T-cell (primary cell): ENCODE results near the gene EXTL1. TPM values are rescaled to one million over a fixed set of nuclear protein-coding genes. Genes with fewer than 3 reads are reported as not detected.
A peak's percentile ranks its signal among the peaks of the same experiment; 100 is the strongest.

Experiments used
- ATAC-seq, 4 experiments: fragments of 200-7000 bp in 3 of 4; fragments of 150-1000 bp in 1 of 4; cut with Tn5 transposase; replicated peaks in 1 of 4; 1 replicate in 3 of 4; 2 replicates in 1 of 4; pipeline ENCODE4 v1.10.0; 2021; ENCODE audit warnings: moderate library complexity in 3 of 4, mild to moderate bottlenecking in 2 of 4, moderate number of reproducible peaks in 1 of 4
- CTCF ChIA-PET, 2 donors: fragments of 300-600 bp; sonication (Branson Sonifier 250); formaldehyde crosslinking; loops; one replicate each; lab custom pipeline; 2022; ENCODE audit warnings: antibody characterized with exemption in 2 of 2; lab: Charles Lee
- POLR2A ChIA-PET, 2 donors: fragments of 300-600 bp; sonication (Branson Sonifier 250); formaldehyde crosslinking; loops; one replicate each; lab custom pipeline; 2022; ENCODE audit warnings: antibody characterized with exemption in 2 of 2; lab: Charles Lee
- DNase-seq, 35 experiments: peaks; one replicate each; pipeline versions ENCODE4 v3.0.0 to v3.0.0-alpha.2; 2013 to 2023
- H3K27ac ChIP-seq: one replicate; pipeline ENCODE4 v1.5.1; 2013; ENCODE audit warnings: low read length
- H3K27me3 ChIP-seq, 2 experiments: replicated peaks in 1 of 2; 1 replicate in 1 of 2; 2 replicates in 1 of 2; pipeline versions ENCODE4 v1.6.1 to v1.7.0; 2013; ENCODE audit warnings: low read length in 1 of 2, mixed read lengths in 1 of 2; ENCODE audit not compliant: control insufficient read depth in 2 of 2, insufficient read depth in 2 of 2; ENCODE audit errors: extremely low read depth in 1 of 2
- H3K36me3 ChIP-seq, 2 donors: 1 replicate in 1 of 2; 2 replicates in 1 of 2; pipeline versions ENCODE4 v1.6.1 to v1.7.0; 2013; ENCODE audit warnings: low read length in 1 of 2; ENCODE audit not compliant: control insufficient read depth in 2 of 2, insufficient read depth in 1 of 2; ENCODE audit errors: extremely low read depth in 1 of 2
- H3K4me1 ChIP-seq, 2 experiments: 1 replicate in 1 of 2; 2 replicates in 1 of 2; pipeline versions ENCODE4 v1.6.1 to v1.7.0; 2013; ENCODE audit warnings: low read length in 2 of 2, mixed read lengths in 1 of 2; ENCODE audit not compliant: insufficient read depth in 2 of 2, control insufficient read depth in 1 of 2; ENCODE audit errors: extremely low read depth in 1 of 2
- H3K4me3 ChIP-seq, 2 donors: 1 replicate in 1 of 2; 2 replicates in 1 of 2; pipeline versions ENCODE4 v1.5.1 to v1.7.0; 2013; ENCODE audit warnings: mild to moderate bottlenecking in 2 of 2, low read length in 1 of 2, moderate library complexity in 1 of 2; ENCODE audit not compliant: control insufficient read depth in 1 of 2; ENCODE audit errors: extremely low read depth in 1 of 2
- H3K9me3 ChIP-seq: 2 replicates; pipeline ENCODE4 v1.7.0; 2013
- H3K27ac Mint-ChIP-seq, 2 donors: one replicate each; pipeline ENCODE4 v1.8.0; 2020 to 2021; ENCODE audit warnings: mild to moderate bottlenecking in 2 of 2, mixed read lengths in 2 of 2
- H3K27me3 Mint-ChIP-seq, 2 donors: one replicate each; pipeline ENCODE4 v1.8.0; 2021 to 2022; ENCODE audit warnings: mixed read lengths in 2 of 2
- H3K36me3 Mint-ChIP-seq: one replicate; pipeline ENCODE4 v1.8.0; 2021; ENCODE audit warnings: mixed read lengths
- H3K4me1 Mint-ChIP-seq, 3 donors: one replicate each; pipeline ENCODE4 v1.8.0; 2020 to 2022; ENCODE audit warnings: mixed read lengths in 3 of 3, mild to moderate bottlenecking in 1 of 3
- H3K4me3 Mint-ChIP-seq, 3 donors: one replicate each; pipeline ENCODE4 v1.8.0; 2020 to 2022; ENCODE audit warnings: mild to moderate bottlenecking in 3 of 3, mixed read lengths in 3 of 3, moderate library complexity in 3 of 3
- H3K9me3 Mint-ChIP-seq, 3 donors: one replicate each; pipeline ENCODE4 v1.8.0; 2020 to 2022; ENCODE audit warnings: mixed read lengths in 3 of 3
- WGBS: methylation state at CpG from one replicate; pipeline ENCODE4 v1.1.5; 2013; ENCODE audit warnings: missing lambda C conversion rate; ENCODE audit not compliant: insufficient coverage; 5-methylcytosine and 5-hydroxymethylcytosine counted together
- total RNA-seq, 35 experiments: library from RNA in 6 of 35; stranded (reverse) in 6 of 35; fragments of 120-200 nt in 1 of 35; gene quantifications; one replicate each; pipeline versions ENCODE4 v1.2.1 to v1.2.4 and lab custom pipeline; 2013 to 2026

EXTL1 gene
- total RNA-seq, 5 donors from 2014 or later (not counting 1 experiment from before 2014, with no cell fraction given): 0.08 to 0.19 (median 0.12) TPM; not detected in 1

DNA sequence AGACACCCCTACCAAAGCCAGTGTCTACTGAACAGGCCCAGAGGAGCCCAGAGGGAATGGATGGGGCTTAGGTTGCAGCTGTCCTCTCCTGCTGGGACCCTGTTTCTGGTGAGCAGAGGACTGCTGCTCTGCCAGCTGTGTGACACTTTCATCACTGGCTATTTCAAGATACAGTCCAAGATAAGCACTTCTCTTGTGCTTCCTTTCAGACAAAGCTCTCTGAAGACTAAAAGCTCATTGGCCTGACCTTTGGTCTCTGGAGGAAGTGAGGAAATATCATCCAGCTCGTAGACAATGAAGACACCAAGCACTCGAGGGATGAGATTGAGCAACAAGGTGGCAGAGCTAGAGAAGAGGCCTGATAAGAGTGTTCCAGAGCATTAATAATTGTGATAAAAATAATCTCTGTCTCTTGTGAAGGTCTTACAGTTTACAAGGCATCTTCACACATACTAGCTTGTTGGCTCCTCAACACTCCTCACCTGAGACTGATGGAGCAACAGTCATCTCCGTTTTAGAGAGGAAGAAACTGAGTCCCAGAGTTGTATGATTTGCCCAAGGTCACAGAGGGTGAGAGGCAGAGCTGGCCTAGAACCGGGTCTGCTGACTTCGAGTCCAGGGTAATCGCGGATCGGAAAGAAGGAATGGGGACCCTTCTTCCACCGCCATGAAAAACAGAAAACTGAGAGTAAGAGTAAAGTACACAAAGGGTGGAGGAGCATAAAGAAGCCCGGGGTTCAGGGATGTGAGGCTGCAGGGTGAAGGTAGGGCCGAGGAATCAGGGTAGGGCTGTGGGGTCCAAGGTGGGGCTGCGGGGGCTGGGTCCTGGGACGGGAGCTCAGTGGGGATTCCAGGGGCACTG is 24.4 kb upstream of the EXTL1 start:
- peak overlapping the region; percentile 91 to 97 (median 94) for H3K4me3 Mint-ChIP-seq
- Histone ChIP-seq H3K9me3 (no peaks in the 10 kb centered on the region), H3K4me1 (peaks cover 15 to 39% of the 10 kb centered on the region in 2 experiments), H3K27me3 (no peaks in the 10 kb centered on the region), H3K4me3 (peak overlapping the region; percentile 63 to 66), H3K36me3 (no peaks in the 10 kb centered on the region), H3K27ac (peak overlapping the region; percentile 83)
- H3K27me3 Mint-ChIP-seq: no peaks in the 10 kb centered on the region
- WGBS: 5% methylated on average over 10 of the region's 13 CpGs
- ATAC-seq: peak; percentile 1 to 6 (median 3)
- H3K36me3 Mint-ChIP-seq: no peaks in the 10 kb centered on the region
- peaks cover 42 to 48% (median 43%) of the 10 kb centered on the region in 3 donors for H3K4me1 Mint-ChIP-seq
- H3K9me3 Mint-ChIP-seq: no peaks in the 10 kb centered on the region
- DNase-seq: peak in 7 of 35 experiments; percentile 5 to 39 (median 15)
- ChIA-PET POLR2A (interaction anchor here (0.6 to 1.7 kb wide), 12 partner anchors 10 to 1572 kb away, joined by 3 to 13 read pairs (median 3); partner anchors contain the start of gene STMN1 (in 1 of the 2)), CTCF (interaction anchor here (0.5 to 10.8 kb wide), 23 partner anchors 8 to 1493 kb away, joined by 3 to 311 read pairs (median 3); partner anchors contain the start of genes DHDDS (in 1 of the 2) and STMN1 (in 1 of the 2))
- H3K27ac Mint-ChIP-seq: peak overlapping the region; percentile 99

DNA sequence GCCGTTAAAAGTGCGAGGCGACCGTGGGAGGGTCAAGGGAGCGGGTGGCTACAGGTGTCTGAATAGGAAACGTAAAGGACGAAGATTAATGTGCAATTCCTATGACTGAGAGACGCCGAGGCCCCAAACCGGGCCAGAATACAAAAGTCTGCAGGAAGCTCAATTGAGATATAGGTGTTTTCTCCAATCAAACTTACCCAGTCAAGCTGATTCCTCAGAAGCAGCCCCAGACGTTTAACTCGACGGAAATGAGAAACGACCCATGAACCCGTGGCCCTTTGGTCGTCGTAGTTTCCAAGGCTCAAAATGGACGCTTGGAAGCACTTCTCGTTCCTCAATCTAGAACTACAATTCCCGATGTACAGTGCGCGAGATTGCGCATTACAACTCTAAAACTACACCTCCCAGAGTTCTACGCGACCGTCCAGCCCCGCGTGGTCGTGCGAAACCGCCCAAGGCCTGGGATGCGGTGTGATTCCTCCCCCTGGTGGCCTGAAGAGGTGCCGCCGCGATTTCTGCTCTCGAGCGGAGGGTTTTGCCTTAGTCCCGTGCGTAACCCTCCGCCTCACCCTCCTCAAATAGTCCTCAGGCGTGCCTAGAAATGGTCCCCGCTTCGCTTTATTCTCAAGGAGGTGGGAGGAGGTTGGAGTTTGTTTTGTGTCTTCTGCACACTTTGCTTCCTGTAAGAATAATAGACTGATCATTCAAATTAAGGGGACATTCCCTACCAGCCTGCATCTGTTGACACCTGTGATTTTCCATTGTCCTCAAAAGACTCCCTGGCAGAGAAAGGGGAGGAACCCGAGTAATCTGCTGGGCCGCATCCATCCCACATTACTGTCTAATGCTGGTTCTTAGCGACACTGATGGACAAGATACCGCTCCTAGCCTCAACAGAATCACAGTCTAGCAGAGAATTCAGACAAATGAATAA is 23.5 kb upstream of the EXTL1 start, which contains the start of gene PAFAH2:
Gene PAFAH2 (minus strand): TSS at position 236 of the 934 bp plus-strand sequence. CDS start 7,247 bp downstream, outside the sequence.
- H3K9me3 ChIP-seq: no peaks in the 10 kb centered on the region
- DNase-seq: peak; percentile 90 to 99 (median 96)
- peak within 1 kb of the TSS; percentile 83 for H3K27ac ChIP-seq
- CTCF ChIA-PET: interaction anchor here (0.5 to 10.8 kb wide), 25 partner anchors 9 to 1494 kb away, joined by 3 to 311 read pairs (median 4); partner anchors contain the start of genes DHDDS (in 1 of the 2) and STMN1 (in 1 of the 2)
- under 1% methylated on average over 30 of the region's 47 CpGs for WGBS
- H3K4me3 ChIP-seq: peak within 1 kb of the TSS; percentile 63 to 66
- Mint-ChIP-seq H3K27ac (peak within 1 kb of the TSS; percentile 99), H3K27me3 (no peaks in the 10 kb centered on the region), H3K4me1 (peaks cover 35 to 39% (median 37%) of the 10 kb centered on the region in 3 donors), H3K9me3 (no peaks in the 10 kb centered on the region), H3K4me3 (peak within 1 kb of the TSS; percentile 91 to 97 (median 94)), H3K36me3 (no peaks in the 10 kb centered on the region)
- H3K27me3 ChIP-seq: no peaks in the 10 kb centered on the region
- H3K4me1 ChIP-seq: peaks cover 10 to 31% of the 10 kb centered on the region in 2 experiments
- POLR2A ChIA-PET: interaction anchor here (0.6 to 1.7 kb wide), 12 partner anchors 11 to 1571 kb away, joined by 3 to 13 read pairs (median 3); partner anchors contain the start of gene STMN1 (in 1 of the 2)
- peak; percentile 96 to 98 (median 97) for ATAC-seq
- no peaks in the 10 kb centered on the region for H3K36me3 ChIP-seq

DNA sequence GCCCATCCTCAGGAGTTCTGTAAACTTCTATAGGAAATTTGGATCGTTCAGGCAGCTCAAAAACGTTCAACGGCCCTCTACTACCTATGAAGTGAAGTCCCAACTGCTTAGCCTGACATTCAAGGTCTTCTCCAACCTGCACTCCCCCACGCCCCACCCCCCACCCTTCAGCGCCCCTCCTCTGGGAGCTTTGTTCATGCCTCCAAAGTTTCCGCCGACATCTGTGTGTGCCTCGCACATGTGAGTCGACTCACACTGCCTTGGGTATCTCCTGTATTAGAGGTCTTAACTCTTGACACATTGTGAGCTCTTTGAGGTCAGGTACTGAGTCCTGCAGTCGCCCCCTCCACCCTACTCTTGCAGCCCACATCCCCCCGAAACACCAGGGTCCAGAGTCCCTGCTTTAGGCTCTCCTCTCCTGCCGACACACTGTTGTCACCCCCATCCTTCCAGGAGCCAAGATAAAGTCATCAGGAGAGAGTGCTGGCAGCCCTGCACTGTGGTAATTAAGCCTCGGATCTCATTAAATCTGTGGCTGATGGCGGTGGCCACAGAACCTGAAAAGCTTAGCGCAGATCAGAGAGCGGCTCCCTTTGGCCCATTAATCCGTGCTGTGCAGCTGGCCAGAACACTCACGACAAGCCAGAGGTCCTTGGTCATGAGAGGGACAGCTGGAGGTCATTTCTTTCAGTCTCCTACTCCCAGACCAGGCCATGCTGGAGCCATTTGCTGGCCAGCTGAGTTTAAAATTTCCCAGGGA is 22.4 kb upstream of the EXTL1 start:
- POLR2A ChIA-PET: interaction anchor here in 1 of 2 donors (0.7 kb wide), 1 partner anchor 154 kb away, joined by 10 read pairs; no protein-coding TSS in a partner anchor

DNA sequence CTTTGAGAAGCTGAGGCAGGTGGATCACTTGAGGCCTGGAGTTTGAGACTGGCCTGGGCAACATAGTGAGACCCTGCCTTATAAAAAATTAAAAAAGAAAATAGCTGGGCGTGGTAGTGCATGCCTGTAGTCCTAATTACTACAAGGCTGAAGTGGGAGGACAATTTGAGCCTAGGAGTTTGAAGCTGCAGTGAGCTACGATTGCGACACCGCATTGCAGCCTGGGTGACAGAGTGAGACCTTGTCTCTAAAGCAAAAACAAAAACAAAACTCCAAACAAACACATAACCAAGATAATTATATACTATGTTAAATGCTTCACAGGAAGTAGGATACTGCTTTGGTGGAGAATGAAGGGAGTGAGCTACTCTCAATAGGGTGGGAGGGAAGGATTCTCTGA is 18.3 kb upstream of the EXTL1 start:
- peaks cover 5 to 8% of the 10 kb centered on the region in 2 donors for H3K27me3 Mint-ChIP-seq
- no peak for ATAC-seq
- POLR2A ChIA-PET: no interaction called here
- Histone ChIP-seq H3K4me3 (no peak overlapping the region), H3K27me3 (peaks cover 0 to 11% of the 10 kb centered on the region in 2 experiments), H3K4me1 (peaks cover 3 to 7% of the 10 kb centered on the region in 2 experiments), H3K9me3 (no peaks in the 10 kb centered on the region), H3K27ac (no peak overlapping the region), H3K36me3 (no peaks in the 10 kb centered on the region)
- H3K4me3 Mint-ChIP-seq: no peak overlapping the region
- WGBS: 40% methylated on average over 1 of the region's 4 CpGs
- H3K4me1 Mint-ChIP-seq: peaks cover 3 to 4% (median 3%) of the 10 kb centered on the region in 3 donors
- CTCF ChIA-PET: interaction anchor here in 1 of 2 donors (10.8 kb wide), 1 partner anchor 102 kb away, joined by 311 read pairs; the partner anchor contains the start of gene STMN1
- no peaks in the 10 kb centered on the region for H3K9me3 Mint-ChIP-seq
- no peak for DNase-seq
- no peak overlapping the region for H3K27ac Mint-ChIP-seq
- no peaks in the 10 kb centered on the region for H3K36me3 Mint-ChIP-seq

More for the DNA sequence above, 22.4 kb upstream of the EXTL1 start:
- CTCF ChIA-PET: interaction anchor here (0.8 to 10.8 kb wide), 4 partner anchors 10 to 538 kb away, joined by 5 to 311 read pairs (median 28); partner anchors contain the start of gene STMN1 (in 1 of the 2)
- no peak overlapping the region for H3K4me3 ChIP-seq
- Mint-ChIP-seq H3K27me3 (peaks cover 0 to under 1% of the 10 kb centered on the region in 2 donors), H3K36me3 (no peaks in the 10 kb centered on the region), H3K4me3 (no peak overlapping the region), H3K4me1 (peaks cover 25 to 32% (median 28%) of the 10 kb centered on the region in 3 donors), H3K9me3 (no peaks in the 10 kb centered on the region), H3K27ac (peak overlapping the region in 1 of 2 donors; percentile 99)
- 79% methylated on average over 8 of the region's 18 CpGs for WGBS
- no peaks in the 10 kb centered on the region for H3K9me3 ChIP-seq
- no peak for DNase-seq
- no peaks in the 10 kb centered on the region for H3K36me3 ChIP-seq
- no peaks in the 10 kb centered on the region for H3K27me3 ChIP-seq
- peaks cover 10 to 20% of the 10 kb centered on the region in 2 experiments for H3K4me1 ChIP-seq
- no peak for ATAC-seq
- H3K27ac ChIP-seq: no peak overlapping the region

GRCh38 chr1:26003756-26004155 is 17.8 kb upstream of the EXTL1 start:
- ATAC-seq (no peak), DNase-seq (no peak)
- H3K4me1 Mint-ChIP-seq: no peaks in the 10 kb centered on the region
- no peak overlapping the region for H3K27ac Mint-ChIP-seq
- Histone ChIP-seq H3K36me3 (no peaks in the 10 kb centered on the region), H3K4me3 (no peak overlapping the region), H3K4me1 (peaks cover 0 to 2% of the 10 kb centered on the region in 2 experiments), H3K27me3 (peaks cover 0 to 11% of the 10 kb centered on the region in 2 experiments), H3K27ac (no peak overlapping the region), H3K9me3 (no peaks in the 10 kb centered on the region)
- H3K4me3 Mint-ChIP-seq: no peak overlapping the region
- H3K27me3 Mint-ChIP-seq: peaks cover 5 to 8% of the 10 kb centered on the region in 2 donors
- no peaks in the 10 kb centered on the region for H3K36me3 Mint-ChIP-seq
- CTCF ChIA-PET: interaction anchor here in 1 of 2 donors (10.8 kb wide), 1 partner anchor 102 kb away, joined by 311 read pairs; the partner anchor contains the start of gene STMN1
- 67% methylated on average over 1 of the region's 2 CpGs for WGBS
- no peaks in the 10 kb centered on the region for H3K9me3 Mint-ChIP-seq
- POLR2A ChIA-PET: no interaction called here
